Left hindlimb (tissue), 1 donor: Measurements from ENCODE around the gene IRF3.

Experiments
- DNase-seq: peaks from one replicate; pipeline ENCODE4 v3.0.0-alpha.2; 2018

The IRF3 gene

GRCh38 chr19:49614096-49614833 is 51.4 kb downstream of the IRF3 start:
- no peak for DNase-seq

- no peak for DNase-seq
Measured at GRCh38 chr19:49613374-49613773, 52.3 kb downstream of the IRF3 start.
